ENCODE measurements around the gene GPR17. TPM values are rescaled to one million over a fixed set of nuclear protein-coding genes. Genes with fewer than 3 reads are reported as not detected.

GPR17 gene
- total and polyA plus RNA-seq, 9 of the 15 experiments (the other 6 are each of a cell fraction or from before 2014, with no cell fraction given), result not detected

GRCh38 chr2:127611076-127611925, 34.7 kb upstream of the GPR17 start:
- peaks cover 0 to 11% of the 10 kb centered on the region in 2 experiments; a peak in 2 of 5 replicates for H3K4me1 ChIP-seq (replicated peaks in 1 of 2; ENCODE audit: control insufficient read depth in 2 of 2, insufficient read depth in 2 of 2, low read length in 2 of 2)
- POLR2A ChIA-PET, result interaction anchor here (1.3 kb wide), 1 partner anchor 10 kb away, joined by 5 read pairs; no protein-coding TSS in a partner anchor
- H3K79me2 ChIP-seq (ENCODE audit: control insufficient read depth, insufficient read depth, low read length), result no peaks in the 10 kb centered on the region
- H3K27ac ChIP-seq (ENCODE audit: extremely low read depth, low read depth, low read length), result no peak overlapping the region
- no peaks in the 10 kb centered on the region for H3K9me1 ChIP-seq (ENCODE audit: control insufficient read depth, insufficient read depth, low read length)
- CTCF ChIA-PET (ENCODE audit: low intra/inter-chr PET ratio), result no interaction called here
- in situ Hi-C loops (cut with MboI), result no loop called here
- no peak overlapping the region for H2AFZ ChIP-seq (ENCODE audit: low read depth, low read length)
- no peaks in the 10 kb centered on the region for H3K36me3 ChIP-seq (ENCODE audit: control insufficient read depth, insufficient read depth, low read length)
- no peak overlapping the region for H3K4me3 ChIP-seq
- 0 out of 4 replicates have a peak overlapping the region, but pooled peaks of 1 of the 2 experiments have one; percentile 5 for H3K9ac ChIP-seq (ENCODE audit: insufficient read depth in 1 of 2, low read depth in 2 of 2, low read length in 2 of 2)
- H3K4me2 ChIP-seq (ENCODE audit: insufficient read depth, low read length), result no peak overlapping the region
- no peaks in the 10 kb centered on the region for H4K20me1 ChIP-seq (replicated peaks; ENCODE audit: control insufficient read depth, insufficient read depth, low read length)
- intact Hi-C loops (cut with micrococcal nuclease), result no loop called here
- ATAC-seq, result no peak
- BruUV-seq (replicated peaks), result no TSS peak
- H3K9me3 ChIP-seq (replicated peaks; ENCODE audit: control insufficient read depth, insufficient read depth, low read depth, low read length), result no peaks in the 10 kb centered on the region
- no peak for DNase-seq (ENCODE audit: extremely low read depth in 1 of 4, low spot score in 3 of 4)
- no peak for FAIRE-seq
- under 1% methylated on average over 11 of the region's 11 CpGs for WGBS (ENCODE audit: insufficient coverage, low coverage, missing lambda C conversion rate)
- peaks cover 56 to 83% of the 10 kb centered on the region in 2 experiments for H3K27me3 ChIP-seq (ENCODE audit: control insufficient read depth in 2 of 2, insufficient read depth in 2 of 2, low read length in 2 of 2)
- TF ChIP-seq ARID1B (IDR thresholded peaks at IDR 0.05), result no peak
- no peak for TF ChIP-seq E4F1 (CRISPR knock-in tag; IDR thresholded peaks at IDR 0.05; ENCODE audit: borderline replicate concordance)
- no peak for TF ChIP-seq RFX1 (IDR thresholded peaks at IDR 0.05)
- TF ChIP-seq TFE3 (CRISPR knock-in tag; IDR thresholded peaks at IDR 0.05), result no peak
- TF ChIP-seq GTF2F1 (IDR thresholded peaks at IDR 0.05; ENCODE audit: low read depth, low read length), result no peak
- no peak for TF ChIP-seq HEY1 (CRISPR knock-in tag; IDR thresholded peaks at IDR 0.05; ENCODE audit: borderline replicate concordance)
- TF ChIP-seq ZNF143 (CRISPR knock-in tag; IDR thresholded peaks at IDR 0.05), result no peak
- TF ChIP-seq JUNB (CRISPR knock-in tag; conservative IDR thresholded peaks at IDR 0.05), result no peak
- TF ChIP-seq SRSF7 (optimal IDR thresholded peaks at IDR 0.05; ENCODE audit: low read depth, low read length), result no peak
- no peak for TF ChIP-seq CBFB (CRISPR knock-in tag; IDR thresholded peaks at IDR 0.05)

Measured in K562 (cell line).